RPMI7951 (cell line): ENCODE data around the gene DNMBP. TPM values are rescaled to one million over a fixed set of nuclear protein-coding genes. Genes with fewer than 3 reads are reported as not detected.
"Not testable (repeated sequence)": the region's sequence is repeated elsewhere in the genome, so short reads cannot be mapped to it uniquely, and the experiment has no call there.

Experiments
- DNase-seq: peaks from one replicate; pipeline ENCODE4 v3.0.0-alpha.2; 2012; ENCODE audit warnings: low read depth
- total RNA-seq: library from RNA; depleted of rRNA; stranded (reverse); fragments of >200 nt; shearing (Covaris generic); gene quantifications from 2 replicates; pipeline ENCODE4 v1.2.3, GENCODE V29; 2014

The DNMBP gene
- total RNA-seq, 1 experiment from 2014 or later: 7.2 TPM

- no peak for DNase-seq
Measured at GRCh38 chr10:99860466-99860865, 149.3 kb downstream of the DNMBP start.

- DNase-seq: no peak
Measured at GRCh38 chr10:99859585-99859984, 150.2 kb downstream of the DNMBP start.

GRCh38 chr10:99858849-99859248, 150.9 kb downstream of the DNMBP start:
- no peak for DNase-seq

- no peak for DNase-seq
Measured at GRCh38 chr10:99855479-99856071, 154.2 kb downstream of the DNMBP start.

GRCh38 chr10:99854860-99855259, 154.9 kb downstream of the DNMBP start:
- DNase-seq: peak; percentile 43

- DNase-seq: no peak
Measured at GRCh38 chr10:99853655-99854054, 156.1 kb downstream of the DNMBP start.

- peak; percentile 36 for DNase-seq
Measured at GRCh38 chr10:99852481-99853213, 157.1 kb downstream of the DNMBP start.

- DNase-seq: no peak
Measured at GRCh38 chr10:99851825-99852224, 157.9 kb downstream of the DNMBP start.

- DNase-seq: no peak
Measured at GRCh38 chr10:99850767-99851340, 158.9 kb downstream of the DNMBP start.

GRCh38 chr10:99850021-99850766, 159.6 kb downstream of the DNMBP start:
- no peak for DNase-seq

GRCh38 chr10:99849536-99849935, 160.2 kb downstream of the DNMBP start:
- no peak for DNase-seq

GRCh38 chr10:99849057-99849456, 160.7 kb downstream of the DNMBP start:
- DNase-seq: no peak

GRCh38 chr10:99845837-99846382, 163.8 kb downstream of the DNMBP start:
- peak; percentile 68 for DNase-seq

- no peak for DNase-seq
Measured at GRCh38 chr10:99844433-99844955, 165.3 kb downstream of the DNMBP start.

- no peak for DNase-seq
Measured at GRCh38 chr10:99843310-99843709, 166.4 kb downstream of the DNMBP start.

- DNase-seq: no peak
Measured at GRCh38 chr10:99841746-99842145, 168.0 kb downstream of the DNMBP start.

- DNase-seq: not testable (repeated sequence)
Measured at GRCh38 chr10:99840859-99841258, 168.9 kb downstream of the DNMBP start.

GRCh38 chr10:99836711-99837110, 173.0 kb downstream of the DNMBP start:
- DNase-seq: no peak

GRCh38 chr10:99835947-99836346, 173.8 kb downstream of the DNMBP start:
- no peak for DNase-seq

GRCh38 chr10:99834410-99834809, 175.3 kb downstream of the DNMBP start:
- DNase-seq: peak; percentile 56

GRCh38 chr10:99832439-99832838, 177.3 kb downstream of the DNMBP start:
- no peak for DNase-seq

- DNase-seq: no peak
Measured at GRCh38 chr10:99828464-99828863, 181.3 kb downstream of the DNMBP start.
